GM19438 (cell line): ENCODE results near the gene USP4.
"Not testable (repeated sequence)": the region's sequence is repeated elsewhere in the genome, so short reads cannot be mapped to it uniquely, and the experiment has no call there.

Experiments used
- ATAC-seq: cut with Tn5 transposase; IDR thresholded peaks from one replicate; pipeline ENCODE4 v1.9.1; 2021; ENCODE audit warnings: low read depth; ENCODE audit not compliant: unreplicated experiment

Gene USP4

DNA sequence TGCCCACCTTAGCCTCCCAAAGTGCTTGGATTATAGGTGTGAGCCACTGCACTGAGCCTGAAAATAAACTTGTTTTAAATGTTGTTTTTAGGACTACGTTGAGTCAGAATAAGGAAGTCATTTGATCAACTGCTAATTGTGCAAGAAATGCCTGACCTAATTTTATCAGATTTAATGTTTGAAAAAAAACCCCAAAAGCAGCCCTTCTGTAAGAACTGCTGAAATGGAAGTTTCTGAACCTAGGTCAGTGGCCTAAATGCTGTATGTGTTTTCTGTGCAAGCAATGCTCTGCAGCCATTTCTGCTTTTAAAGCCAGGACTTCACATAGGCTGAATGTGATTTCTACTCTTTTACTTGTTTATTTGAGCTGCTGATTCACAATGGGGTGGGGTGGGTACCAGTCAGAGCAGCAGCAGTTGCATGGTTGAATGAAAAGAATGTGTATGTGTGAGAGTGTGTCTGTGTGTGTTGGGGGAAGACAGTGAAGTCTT, 11.7 kb upstream of the USP4 start:
- ATAC-seq: no peak

GRCh38 chr3:49349348-49350114, 9.7 kb upstream of the USP4 start:
- no peak for ATAC-seq

DNA sequence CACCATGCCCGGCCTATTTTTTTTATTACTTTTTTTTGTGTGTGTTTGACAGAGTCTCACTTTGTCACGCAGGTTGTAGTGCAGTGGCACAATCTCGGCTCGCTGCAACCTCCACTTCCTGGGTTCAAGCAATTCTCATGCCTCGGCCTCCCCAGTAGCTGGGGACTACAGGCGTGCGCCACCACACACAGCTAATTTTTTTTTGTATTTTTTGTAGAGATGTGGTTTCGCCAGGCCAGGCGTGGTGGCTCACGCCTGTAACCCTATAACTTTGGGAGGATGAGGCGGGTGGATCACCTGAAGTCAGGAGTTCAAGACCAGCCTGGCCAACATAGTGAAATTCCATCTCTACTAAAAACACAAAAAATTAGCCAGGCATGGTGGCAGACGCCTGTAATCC, 8.5 kb upstream of the USP4 start:
- ATAC-seq: not testable (repeated sequence)

DNA sequence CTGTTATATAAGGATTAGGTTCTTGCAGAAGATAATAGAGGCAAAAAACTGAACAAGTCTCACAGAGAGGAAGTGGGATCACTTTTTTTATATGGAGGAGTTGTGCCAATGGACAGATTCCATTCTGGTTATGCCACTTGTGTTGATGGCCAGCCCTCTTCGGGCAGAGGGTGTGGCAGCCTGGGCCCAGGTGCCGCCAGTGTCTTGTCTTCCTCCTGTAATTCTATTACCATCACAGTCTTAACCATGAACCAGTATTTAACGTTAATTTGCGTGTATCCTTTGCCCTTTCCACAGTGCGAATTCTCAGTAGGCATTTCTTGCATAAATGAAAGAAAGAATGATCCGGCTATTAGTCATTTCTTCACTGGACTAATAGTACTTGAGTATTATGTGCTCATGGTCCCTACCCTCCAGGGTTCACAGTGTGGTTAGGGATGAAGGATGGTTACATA, 7.0 kb upstream of the USP4 start:
- ATAC-seq: no peak

- no peak for ATAC-seq
Measured at GRCh38 chr3:49343163-49343562, 3.3 kb upstream of the USP4 start.

DNA sequence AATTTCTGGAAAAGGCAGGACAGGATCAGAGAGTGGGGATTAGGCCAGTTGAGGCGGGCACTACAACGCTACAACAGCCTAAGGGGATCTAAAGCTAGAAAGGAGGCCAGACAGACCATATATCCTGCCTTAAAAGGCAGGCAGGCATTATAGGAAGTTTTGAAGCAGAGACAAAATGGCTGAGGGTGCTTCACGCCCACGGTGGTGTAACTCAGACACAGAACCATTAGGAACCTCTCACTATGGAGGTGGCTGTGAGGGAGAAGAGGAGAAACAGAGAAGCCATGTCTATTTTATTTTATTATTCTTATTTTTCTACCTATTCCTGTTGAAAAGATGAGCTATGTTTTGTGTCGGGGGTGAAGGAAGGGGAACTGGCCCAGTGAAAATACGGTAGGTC, 2.1 kb upstream of the USP4 start:
- no peak for ATAC-seq

DNA sequence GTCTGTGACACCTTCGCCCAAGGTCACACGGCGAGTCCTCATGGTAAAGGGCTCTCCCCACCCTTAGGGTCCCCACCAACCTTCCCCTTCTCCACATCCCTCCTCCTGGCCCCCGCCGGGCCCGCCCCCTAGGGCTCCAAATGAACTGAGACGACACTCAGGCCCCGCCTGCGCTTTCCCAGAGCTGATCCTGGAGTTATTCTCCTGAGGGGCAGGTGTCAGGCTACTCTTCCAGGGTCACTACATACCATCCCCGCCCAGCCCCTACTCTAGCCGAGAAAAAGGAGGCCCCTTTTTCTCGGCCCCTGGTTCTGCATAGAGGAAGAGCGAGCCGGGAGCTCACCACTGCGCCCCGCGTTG, 292 bp downstream of the USP4 start:
- peak; percentile 4 for ATAC-seq

- no peak for ATAC-seq
Measured at GRCh38 chr3:49333916-49334633, 5.8 kb downstream of the USP4 start.

GRCh38 chr3:49333091-49333490, 6.8 kb downstream of the USP4 start:
- ATAC-seq: no peak

DNA sequence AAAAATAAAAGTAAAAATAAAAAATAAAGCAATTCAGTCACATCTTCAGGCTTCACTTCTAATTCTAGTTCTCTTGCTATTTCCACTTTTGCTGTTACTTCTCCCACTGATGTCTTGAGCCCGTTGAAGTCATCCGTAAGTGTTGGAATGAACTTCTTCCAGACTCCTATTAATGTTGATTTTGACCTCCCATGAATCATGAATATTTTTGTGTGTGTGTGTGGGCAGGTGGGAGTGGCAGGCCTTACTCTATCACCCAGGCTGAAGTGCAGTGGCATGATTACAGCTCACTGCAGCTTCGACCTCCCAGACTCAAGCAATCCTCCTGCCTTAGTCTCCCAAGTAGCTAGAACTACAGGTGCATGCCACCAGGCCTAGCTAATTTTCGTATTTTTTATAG, 10.7 kb downstream of the USP4 start:
- no peak for ATAC-seq

DNA sequence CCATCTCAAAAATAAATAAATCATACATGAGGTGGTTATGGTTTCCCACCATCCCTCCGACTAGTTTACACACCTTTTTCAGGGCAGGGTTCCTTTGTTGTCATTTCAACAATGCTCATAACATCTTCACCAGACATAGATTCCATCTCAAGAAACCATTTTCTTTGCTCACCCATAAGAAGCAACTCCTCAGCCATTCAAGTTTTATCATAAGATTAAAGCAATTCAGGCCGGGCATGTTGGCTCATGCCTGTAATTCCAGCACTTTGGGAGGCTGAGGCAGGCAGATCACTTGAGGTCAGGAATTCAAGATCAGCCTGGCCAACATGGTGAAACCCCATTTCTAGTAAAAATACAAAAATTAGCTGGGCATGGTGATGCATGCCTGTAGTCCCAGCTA, 11.5 kb downstream of the USP4 start:
- not testable (repeated sequence) for ATAC-seq

DNA sequence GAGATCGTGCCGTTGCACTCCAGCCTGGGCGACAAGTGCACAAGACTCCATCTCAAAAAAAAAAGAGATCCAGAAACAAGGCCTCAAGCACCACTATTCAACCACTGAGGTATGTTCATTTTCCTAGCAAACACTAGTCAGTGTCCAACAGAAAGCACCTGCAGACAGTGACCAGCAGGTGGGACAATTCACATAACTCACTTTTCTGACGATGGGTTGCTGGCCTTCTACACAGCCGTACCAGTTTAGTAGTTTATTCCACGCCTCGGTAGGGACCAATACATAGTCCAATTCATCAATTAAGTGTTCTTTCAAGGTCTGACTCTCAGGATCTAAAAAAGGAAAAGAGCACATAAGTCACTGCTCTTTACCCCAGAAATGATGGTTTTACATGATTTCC, 12.4 kb downstream of the USP4 start:
- no peak for ATAC-seq

DNA sequence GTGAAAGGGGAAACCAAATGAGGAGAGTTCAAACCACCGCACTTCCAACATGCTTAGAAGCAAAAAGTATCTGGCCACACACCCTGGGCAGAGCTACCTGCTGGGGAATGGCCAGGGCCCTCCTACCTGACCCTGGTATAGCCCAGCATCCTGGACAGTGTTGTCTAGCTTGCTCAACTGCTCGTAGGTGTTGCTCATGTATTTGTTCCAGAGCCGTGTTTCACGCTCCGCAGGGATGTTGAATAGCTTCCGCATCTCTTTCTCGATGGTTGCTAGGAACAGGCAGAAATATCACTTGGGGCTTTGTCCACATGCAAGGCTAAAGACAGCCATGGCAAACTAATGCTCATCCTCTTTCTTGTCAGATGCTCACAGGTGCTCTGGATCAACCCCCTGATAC, 15.1 kb downstream of the USP4 start:
- ATAC-seq: no peak

DNA sequence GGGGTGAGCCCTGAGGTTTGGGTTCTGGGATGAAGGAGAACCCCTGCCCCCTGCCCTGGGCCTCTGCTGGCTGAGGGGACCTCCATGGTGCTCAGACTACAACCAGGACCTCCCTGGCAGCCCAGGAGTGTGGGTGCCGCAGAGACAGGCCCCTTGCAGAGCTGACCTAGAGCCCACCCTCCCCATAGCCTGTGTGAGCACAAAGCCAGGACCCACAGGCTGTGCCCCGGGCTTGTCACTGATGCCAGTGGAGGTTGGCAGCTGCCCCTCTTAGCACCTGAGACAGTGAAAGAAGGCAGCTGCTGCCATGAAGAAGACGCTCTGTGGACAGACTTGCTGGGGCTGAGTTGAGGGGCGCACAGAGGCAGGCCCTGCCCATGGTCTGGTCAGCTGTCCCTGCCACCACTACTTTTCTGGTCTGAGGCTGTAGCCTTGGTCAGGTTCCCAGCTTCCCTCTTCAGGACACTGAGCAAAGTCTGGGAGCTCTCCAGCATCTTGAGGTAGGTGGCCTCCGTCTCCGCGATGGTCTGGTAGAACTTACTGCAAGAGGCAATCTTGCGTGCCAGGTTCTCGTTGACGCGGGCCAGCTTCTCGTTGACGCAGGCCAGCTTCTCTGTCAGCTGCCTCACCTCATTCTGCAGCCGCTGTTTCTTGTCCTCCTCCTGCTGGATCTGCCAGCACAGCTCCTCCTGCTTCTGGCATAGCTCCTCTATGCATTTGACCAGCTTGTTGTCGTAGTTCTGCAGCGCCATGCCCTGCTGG, 23.0 kb downstream of the USP4 start:
- no peak for ATAC-seq

- no peak for ATAC-seq
Measured at GRCh38 chr3:49313896-49314688, 25.8 kb downstream of the USP4 start.

DNA sequence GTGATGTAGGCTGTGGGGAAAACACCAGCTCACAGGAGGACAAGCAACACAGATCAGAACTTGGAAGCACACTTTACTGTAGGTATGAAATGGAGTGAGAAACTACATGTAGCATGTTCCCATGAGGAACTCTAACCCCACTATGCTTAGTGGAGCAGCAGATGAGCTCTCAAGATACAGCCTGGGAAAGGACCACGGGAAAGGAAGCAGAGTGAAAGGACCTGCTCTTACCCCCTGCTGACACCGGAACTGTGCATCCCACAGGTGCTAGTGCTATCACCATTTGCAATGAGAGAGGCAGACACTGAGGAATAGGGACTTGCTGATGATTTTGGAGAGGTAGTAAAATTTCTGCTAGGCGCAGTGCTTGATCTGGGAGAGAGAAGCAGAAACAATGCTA, 28.6 kb downstream of the USP4 start:
- ATAC-seq: no peak

DNA sequence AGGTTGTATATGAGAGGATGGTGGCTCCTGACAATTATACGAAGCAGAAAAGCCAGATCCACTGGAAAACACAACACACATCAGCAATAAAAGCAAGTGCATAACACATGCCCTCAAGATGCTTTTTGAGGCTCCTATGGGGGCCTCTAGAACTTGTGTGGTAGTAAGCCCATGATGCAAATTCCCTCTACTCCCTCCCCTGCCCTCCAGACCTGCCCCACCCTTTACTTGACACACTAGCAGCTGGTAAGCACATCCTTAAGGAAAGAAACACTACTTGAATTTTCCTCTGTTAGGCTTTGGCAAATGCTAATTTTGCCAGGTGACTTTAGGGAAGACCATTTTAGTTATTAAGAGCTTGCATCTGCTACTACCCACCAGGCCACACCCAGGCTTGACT, 29.2 kb downstream of the USP4 start:
- no peak for ATAC-seq

DNA sequence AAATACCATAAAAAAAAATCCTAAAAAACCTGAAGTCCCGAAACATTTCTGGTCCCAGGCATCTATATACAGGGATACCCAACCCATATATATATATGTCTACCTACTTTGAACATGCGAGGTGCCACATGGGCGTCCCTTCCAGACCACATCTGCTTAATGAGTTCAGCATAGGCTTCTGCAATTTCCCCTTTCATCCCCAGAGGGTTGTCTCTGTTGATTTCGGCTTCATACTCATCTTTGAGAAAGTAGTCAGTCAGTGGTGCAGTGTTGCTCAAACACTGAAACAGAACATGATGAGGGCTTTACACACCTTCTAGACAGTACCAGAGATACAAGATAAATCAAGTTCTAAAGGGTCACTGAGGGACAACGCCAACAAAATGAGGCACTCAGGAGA, 34.2 kb downstream of the USP4 start:
- ATAC-seq: no peak

GRCh38 chr3:49302613-49303012, 37.2 kb downstream of the USP4 start:
- no peak for ATAC-seq

- ATAC-seq: no peak
Measured at GRCh38 chr3:49300595-49300994, 39.3 kb downstream of the USP4 start.

DNA sequence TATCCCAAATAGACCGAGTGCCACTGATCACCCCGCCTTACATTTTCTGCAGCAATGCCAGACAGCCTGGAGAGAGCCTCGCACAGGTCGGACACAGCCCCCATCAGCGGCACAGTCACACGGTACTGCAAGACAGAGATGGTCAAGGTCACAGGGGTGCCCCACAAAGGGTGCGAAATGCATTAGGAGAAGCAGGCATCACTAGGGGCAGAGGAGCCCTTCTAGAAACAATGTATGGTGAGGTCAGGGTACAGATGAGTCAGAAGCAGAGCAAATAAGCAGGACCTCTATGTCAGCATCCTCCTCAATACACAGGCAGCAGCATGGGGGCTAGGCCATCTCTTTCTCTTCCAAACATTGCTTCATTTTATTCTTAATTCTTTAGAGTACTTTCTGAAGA, 41.3 kb downstream of the USP4 start:
- no peak for ATAC-seq
